HG03342 (cell line): ENCODE data around the gene PRDM2.
"Not testable (repeated sequence)": the region's sequence is repeated elsewhere in the genome, so short reads cannot be mapped to it uniquely, and the experiment has no call there.

Experiments used
- ATAC-seq: cut with Tn5 transposase; IDR thresholded peaks from one replicate; pipeline ENCODE4 v1.9.1; 2021; ENCODE audit warnings: mild to moderate bottlenecking, moderate library complexity; ENCODE audit not compliant: unreplicated experiment

Gene PRDM2

GRCh38 chr1:13699936-13700520, at the start of gene PRDM2:
Gene PRDM2, plus strand, starts transcription at chr1:13700188. Its CDS starts 15,418 bp downstream, at chr1:13715606.
- peak; percentile 38 for ATAC-seq

GRCh38 chr1:13651279-13651678, 48.7 kb upstream of the PRDM2 start:
- no peak for ATAC-seq

GRCh38 chr1:13652238-13652637, 47.8 kb upstream of the PRDM2 start:
- ATAC-seq, result no peak

- no peak for ATAC-seq
Observed at GRCh38 chr1:13661539-13661938, 38.4 kb upstream of the PRDM2 start.

GRCh38 chr1:13662493-13662892, 37.5 kb upstream of the PRDM2 start:
- no peak for ATAC-seq

GRCh38 chr1:13663969-13664368, 36.0 kb upstream of the PRDM2 start:
- ATAC-seq, result no peak

GRCh38 chr1:13664451-13664850, 35.5 kb upstream of the PRDM2 start:
- no peak for ATAC-seq

- ATAC-seq, result no peak
Observed at GRCh38 chr1:13666317-13666716, 33.7 kb upstream of the PRDM2 start.

- ATAC-seq, result no peak
Observed at GRCh38 chr1:13667691-13668090, 32.3 kb upstream of the PRDM2 start.

GRCh38 chr1:13674377-13674776, 25.6 kb upstream of the PRDM2 start:
- no peak for ATAC-seq

- ATAC-seq, result no peak
Observed at GRCh38 chr1:13675151-13675651, 24.8 kb upstream of the PRDM2 start.

GRCh38 chr1:13677896-13678295, 22.1 kb upstream of the PRDM2 start:
- no peak for ATAC-seq

- no peak for ATAC-seq
Observed at GRCh38 chr1:13679651-13680050, 20.3 kb upstream of the PRDM2 start.

- ATAC-seq, result not testable (repeated sequence)
Observed at GRCh38 chr1:13680609-13681008, 19.4 kb upstream of the PRDM2 start.

- ATAC-seq, result no peak
Observed at GRCh38 chr1:13681921-13682320, 18.1 kb upstream of the PRDM2 start.

- no peak for ATAC-seq
Observed at GRCh38 chr1:13682444-13682843, 17.5 kb upstream of the PRDM2 start.

GRCh38 chr1:13683206-13683605, 16.8 kb upstream of the PRDM2 start:
- ATAC-seq, result no peak

- ATAC-seq, result no peak
Observed at GRCh38 chr1:13687151-13687715, 12.8 kb upstream of the PRDM2 start.

GRCh38 chr1:13693094-13693493, 6.9 kb upstream of the PRDM2 start:
- not testable (repeated sequence) for ATAC-seq

GRCh38 chr1:13694886-13695684, 4.9 kb upstream of the PRDM2 start:
- no peak for ATAC-seq

- ATAC-seq, result no peak
Observed at GRCh38 chr1:13697738-13698137, 2.2 kb upstream of the PRDM2 start.

- ATAC-seq, result no peak
Observed at GRCh38 chr1:13699510-13699909, 478 bp upstream of the PRDM2 start.
